RWPE2 (cell line): Measurements from ENCODE around the gene SAE1.

Experiments
- ATAC-seq: fragments of 200-7000 bp; cut with Tn5 transposase; 3 replicates; pipeline ENCODE4 v1.9.1; 2021; ENCODE audit warnings: low read depth
- DNase-seq: peaks from one replicate; pipeline ENCODE4 v3.0.0-alpha.2; 2020; ENCODE audit warnings: low spot score
- H3K27ac ChIP-seq: fragments of 450-650 bp; 2 replicates; pipeline ENCODE4 v1.5.1; 2017; ENCODE audit warnings: mild to moderate bottlenecking; ENCODE audit not compliant: poor library complexity, severe bottlenecking
- H3K27me3 ChIP-seq: fragments of 250-450 bp; sonication (Bioruptor Pico); 2 replicates; pipeline ENCODE4 v1.5.1; 2021; ENCODE audit warnings: mild to moderate bottlenecking, moderate library complexity; ENCODE audit not compliant: insufficient read depth, poor library complexity, severe bottlenecking
- H3K36me3 ChIP-seq: fragments of 250-450 bp; sonication (Bioruptor Pico); 2 replicates; pipeline ENCODE4 v1.5.1; 2020; ENCODE audit warnings: low read depth, mild to moderate bottlenecking, moderate library complexity
- H3K4me1 ChIP-seq: fragments of 250-450 bp; sonication (Bioruptor Pico); 2 replicates; pipeline ENCODE4 v1.5.1; 2021; ENCODE audit warnings: mild to moderate bottlenecking, moderate library complexity; ENCODE audit not compliant: insufficient read depth, poor library complexity, severe bottlenecking
- H3K4me3 ChIP-seq: fragments of 250-450 bp; sonication (Bioruptor Pico); 2 replicates; pipeline ENCODE4 v1.5.1; 2021; ENCODE audit warnings: mild to moderate bottlenecking, moderate library complexity; ENCODE audit not compliant: severe bottlenecking
- H3K9me3 ChIP-seq: fragments of 250-450 bp; sonication (Bioruptor Pico); 2 replicates; pipeline ENCODE4 v1.5.1; 2021; ENCODE audit warnings: mild to moderate bottlenecking, moderate library complexity; ENCODE audit not compliant: severe bottlenecking
- TF ChIP-seq, protein P1 (sequence below): fragments of 450-650 bp; IDR thresholded peaks from one replicate; pipeline ENCODE4 v1.5.1; 2017; ENCODE audit warnings: mild to moderate bottlenecking, moderate library complexity; ENCODE audit not compliant: poor library complexity, severe bottlenecking

SAE1 gene

DNA sequence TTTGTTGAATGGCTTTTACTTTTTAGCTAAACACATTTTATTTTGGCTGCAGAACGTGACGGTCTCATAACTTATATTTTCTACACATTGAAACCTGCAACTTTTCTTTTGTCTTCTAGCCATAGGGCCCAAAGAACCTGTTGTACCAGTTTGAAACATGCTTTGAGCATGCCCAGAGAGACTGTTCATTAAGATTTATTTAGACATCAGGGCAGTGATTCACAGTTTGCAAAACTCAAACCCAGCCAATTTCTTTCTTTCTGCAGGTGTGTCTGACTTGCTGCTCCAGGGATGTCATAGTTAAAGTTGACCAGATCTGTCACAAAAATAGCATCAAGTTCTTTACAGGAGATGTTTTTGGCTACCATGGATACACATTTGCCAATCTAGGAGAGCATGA, 22.0 kb downstream of the SAE1 start:
- H3K27me3 ChIP-seq = no peaks in the 10 kb centered on the region
- peak overlapping the region; percentile 62 for H3K27ac ChIP-seq
- DNase-seq (no peak), ATAC-seq (peak; percentile 88)
- peaks cover 29% of the 10 kb centered on the region for H3K4me1 ChIP-seq
- no peak overlapping the region for H3K4me3 ChIP-seq
- H3K9me3 ChIP-seq = no peaks in the 10 kb centered on the region
- H3K36me3 ChIP-seq = peaks cover 93% of the 10 kb centered on the region
- TF ChIP-seq, protein P1, sequence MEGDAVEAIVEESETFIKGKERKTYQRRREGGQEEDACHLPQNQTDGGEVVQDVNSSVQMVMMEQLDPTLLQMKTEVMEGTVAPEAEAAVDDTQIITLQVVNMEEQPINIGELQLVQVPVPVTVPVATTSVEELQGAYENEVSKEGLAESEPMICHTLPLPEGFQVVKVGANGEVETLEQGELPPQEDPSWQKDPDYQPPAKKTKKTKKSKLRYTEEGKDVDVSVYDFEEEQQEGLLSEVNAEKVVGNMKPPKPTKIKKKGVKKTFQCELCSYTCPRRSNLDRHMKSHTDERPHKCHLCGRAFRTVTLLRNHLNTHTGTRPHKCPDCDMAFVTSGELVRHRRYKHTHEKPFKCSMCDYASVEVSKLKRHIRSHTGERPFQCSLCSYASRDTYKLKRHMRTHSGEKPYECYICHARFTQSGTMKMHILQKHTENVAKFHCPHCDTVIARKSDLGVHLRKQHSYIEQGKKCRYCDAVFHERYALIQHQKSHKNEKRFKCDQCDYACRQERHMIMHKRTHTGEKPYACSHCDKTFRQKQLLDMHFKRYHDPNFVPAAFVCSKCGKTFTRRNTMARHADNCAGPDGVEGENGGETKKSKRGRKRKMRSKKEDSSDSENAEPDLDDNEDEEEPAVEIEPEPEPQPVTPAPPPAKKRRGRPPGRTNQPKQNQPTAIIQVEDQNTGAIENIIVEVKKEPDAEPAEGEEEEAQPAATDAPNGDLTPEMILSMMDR = no peak

DNA sequence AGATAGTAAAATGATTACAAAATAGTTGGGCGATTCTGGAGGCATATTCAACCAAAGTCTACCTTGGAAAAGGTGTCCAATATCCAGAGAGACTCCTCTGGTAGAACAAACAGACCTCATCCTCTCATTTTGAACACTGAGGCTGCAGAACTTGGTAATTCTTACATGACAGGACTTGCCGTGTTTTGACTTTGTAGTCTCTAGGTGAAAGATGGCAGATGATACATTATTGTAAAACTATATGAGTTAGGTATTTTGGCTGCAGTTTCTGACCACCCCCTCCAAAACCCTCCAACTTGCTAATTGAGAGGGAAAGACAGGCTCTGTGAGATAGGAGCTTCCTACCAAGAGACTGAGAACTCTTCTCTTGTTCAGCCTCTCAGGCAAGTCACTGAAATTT, 22.6 kb downstream of the SAE1 start:
- DNase-seq (no peak), ATAC-seq (no peak)
- Histone ChIP-seq H3K27me3 (no peaks in the 10 kb centered on the region), H3K4me1 (peaks cover 35% of the 10 kb centered on the region), H3K27ac (peak overlapping the region; percentile 62), H3K9me3 (no peaks in the 10 kb centered on the region), H3K4me3 (no peak overlapping the region), H3K36me3 (peaks cover 94% of the 10 kb centered on the region)
- TF ChIP-seq, protein P1 = no peak

DNA sequence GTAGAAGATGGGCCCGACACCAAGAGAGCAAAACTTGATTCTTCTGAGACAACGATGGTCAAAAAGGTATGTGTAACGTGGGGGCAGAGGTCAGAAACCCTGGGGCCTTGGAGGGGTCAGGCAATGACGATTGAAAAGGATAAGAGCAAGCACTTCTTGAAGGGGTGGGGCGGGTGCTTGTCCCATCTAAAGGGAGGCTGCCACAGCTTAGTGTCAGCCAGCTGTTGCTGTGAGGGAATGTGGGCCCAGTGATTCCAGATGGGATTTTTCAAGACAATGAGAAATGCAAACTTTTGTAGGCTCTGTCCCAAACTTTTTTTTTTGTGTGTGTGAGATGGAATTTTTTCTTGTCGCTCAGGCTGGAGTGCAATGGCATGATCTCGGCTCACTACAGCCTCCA, 24.5 kb downstream of the SAE1 start:
- DNase-seq (no peak), ATAC-seq (no peak)
- Histone ChIP-seq H3K4me3 (no peak overlapping the region), H3K36me3 (peaks cover 95% of the 10 kb centered on the region), H3K27me3 (no peaks in the 10 kb centered on the region), H3K27ac (no peak overlapping the region), H3K9me3 (no peaks in the 10 kb centered on the region), H3K4me1 (peaks cover 42% of the 10 kb centered on the region)
- TF ChIP-seq, protein P1 = no peak

DNA sequence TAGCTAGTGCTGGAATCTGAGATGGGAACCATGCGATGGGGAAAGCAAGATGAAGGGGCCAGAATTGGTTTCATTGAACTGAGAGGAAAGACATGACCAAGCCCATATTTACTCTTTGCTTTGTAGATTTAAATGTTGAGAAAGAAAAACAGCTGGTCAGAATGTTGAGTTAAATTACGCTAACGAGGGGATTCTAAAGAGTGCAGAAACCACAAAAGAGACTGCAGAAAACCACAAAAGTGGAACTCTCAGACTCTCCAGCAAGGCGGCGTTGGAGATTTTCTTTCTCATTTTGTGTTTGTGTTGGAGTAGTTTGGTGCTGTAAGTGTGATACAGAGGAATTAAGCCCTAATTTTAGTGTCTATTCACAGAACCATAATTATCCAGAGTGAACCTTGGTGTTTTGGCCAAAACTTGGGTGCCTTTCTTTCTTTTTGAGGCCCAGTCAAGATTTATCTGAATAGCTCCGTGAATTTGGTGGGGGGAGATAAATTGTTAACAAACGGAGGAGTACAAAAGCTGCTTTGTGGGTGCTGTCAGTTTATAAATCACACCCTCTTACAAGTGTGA, 26.3 kb downstream of the SAE1 start:
- ATAC-seq = no peak
- DNase-seq = no peak
- Histone ChIP-seq H3K27ac (peak overlapping the region; percentile 50), H3K4me1 (peaks cover 36% of the 10 kb centered on the region), H3K9me3 (no peaks in the 10 kb centered on the region), H3K36me3 (peaks cover 94% of the 10 kb centered on the region), H3K27me3 (no peaks in the 10 kb centered on the region), H3K4me3 (no peak overlapping the region)
- TF ChIP-seq, protein P1 = no peak
